Ectodermal cell (in vitro differentiated cells): Measurements from ENCODE around the gene OBSCN.
"Not testable (repeated sequence)": the region's sequence is repeated elsewhere in the genome, so short reads cannot be mapped to it uniquely, and the experiment has no call there.

Experiments
- H3K27ac ChIP-seq: 2 replicates; pipeline ENCODE4 v1.7.0; 2013; ENCODE audit warnings: mild to moderate bottlenecking, low read depth, low read length; ENCODE audit not compliant: insufficient read depth, poor library complexity, severe bottlenecking
- H3K27me3 ChIP-seq: 2 replicates; pipeline ENCODE4 v1.7.0; 2013; ENCODE audit warnings: mild to moderate bottlenecking, low read length; ENCODE audit not compliant: insufficient read depth, control insufficient read depth, poor library complexity, severe bottlenecking
- H3K36me3 ChIP-seq: one replicate; pipeline ENCODE4 v1.7.0; 2013; ENCODE audit warnings: low read length; ENCODE audit not compliant: control insufficient read depth, insufficient read depth
- H3K4me1 ChIP-seq: one replicate; pipeline ENCODE4 v1.7.0; 2013; ENCODE audit warnings: low read length; ENCODE audit not compliant: control insufficient read depth, insufficient read depth
- H3K4me3 ChIP-seq: 2 replicates; pipeline ENCODE4 v1.7.0; 2013; ENCODE audit warnings: low read depth, low read length, control low read depth; ENCODE audit not compliant: insufficient read depth
- H3K9me3 ChIP-seq: 2 replicates; pipeline ENCODE4 v1.7.0; 2013; ENCODE audit warnings: mild to moderate bottlenecking, low read length, moderate library complexity; ENCODE audit not compliant: control insufficient read depth
- WGBS, 2 experiments: methylation state at CpG; one replicate each; pipeline ENCODE4 v1.1.7; 2013; ENCODE audit warnings: missing lambda C conversion rate in 2 of 2; 5-methylcytosine and 5-hydroxymethylcytosine counted together

The OBSCN gene

GRCh38 chr1:228178737-228179684 lies 28.8 kb upstream of the OBSCN start:
- H3K36me3 ChIP-seq: no peaks in the 10 kb centered on the region
- H3K4me3 ChIP-seq: no peak overlapping the region
- 92 to 97% methylated on average over 12 of the region's 12 CpGs for WGBS, 2 experiments
- no peaks in the 10 kb centered on the region for H3K27me3 ChIP-seq
- H3K9me3 ChIP-seq: no peaks in the 10 kb centered on the region
- no peak overlapping the region for H3K27ac ChIP-seq
- no peaks in the 10 kb centered on the region for H3K4me1 ChIP-seq

DNA sequence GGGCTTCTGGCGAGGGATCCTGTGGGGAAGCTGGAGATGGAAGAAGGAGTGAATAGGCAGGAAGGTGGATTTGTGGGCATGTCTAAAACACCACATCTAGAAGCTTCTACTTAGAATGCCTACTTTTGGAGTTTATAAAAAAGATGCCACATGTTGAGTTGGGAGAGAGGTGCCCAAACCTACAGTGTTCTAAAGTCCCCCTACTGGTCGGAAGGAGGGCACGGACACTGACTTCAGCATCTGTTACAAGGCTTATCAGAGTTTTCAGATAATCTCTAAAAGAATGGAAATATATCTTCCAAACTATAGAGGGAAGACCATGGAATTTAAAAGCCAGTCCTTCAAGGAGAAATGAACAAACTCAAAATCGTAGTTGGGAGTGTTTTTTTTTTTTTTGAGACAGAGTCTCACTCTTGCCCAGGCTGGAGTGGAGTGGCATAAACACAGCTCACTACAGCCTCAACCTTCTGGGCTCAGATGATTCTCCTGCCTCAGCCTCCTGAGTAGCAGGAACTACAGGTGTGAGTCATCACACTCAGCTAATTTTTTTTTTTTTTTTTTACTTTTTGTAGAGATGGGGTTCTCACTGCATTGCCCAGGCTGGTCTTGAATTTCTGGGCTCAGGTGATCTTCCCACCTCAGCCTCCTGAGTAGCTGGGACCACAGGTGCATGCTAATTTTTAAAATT lies 27.4 kb upstream of the OBSCN start:
- Histone ChIP-seq H3K4me3 (no peak overlapping the region), H3K4me1 (no peaks in the 10 kb centered on the region), H3K36me3 (no peaks in the 10 kb centered on the region), H3K9me3 (no peaks in the 10 kb centered on the region), H3K27me3 (no peaks in the 10 kb centered on the region), H3K27ac (no peak overlapping the region)
- 92 to 94% methylated on average over 4 of the region's 4 CpGs for WGBS, 2 experiments

DNA sequence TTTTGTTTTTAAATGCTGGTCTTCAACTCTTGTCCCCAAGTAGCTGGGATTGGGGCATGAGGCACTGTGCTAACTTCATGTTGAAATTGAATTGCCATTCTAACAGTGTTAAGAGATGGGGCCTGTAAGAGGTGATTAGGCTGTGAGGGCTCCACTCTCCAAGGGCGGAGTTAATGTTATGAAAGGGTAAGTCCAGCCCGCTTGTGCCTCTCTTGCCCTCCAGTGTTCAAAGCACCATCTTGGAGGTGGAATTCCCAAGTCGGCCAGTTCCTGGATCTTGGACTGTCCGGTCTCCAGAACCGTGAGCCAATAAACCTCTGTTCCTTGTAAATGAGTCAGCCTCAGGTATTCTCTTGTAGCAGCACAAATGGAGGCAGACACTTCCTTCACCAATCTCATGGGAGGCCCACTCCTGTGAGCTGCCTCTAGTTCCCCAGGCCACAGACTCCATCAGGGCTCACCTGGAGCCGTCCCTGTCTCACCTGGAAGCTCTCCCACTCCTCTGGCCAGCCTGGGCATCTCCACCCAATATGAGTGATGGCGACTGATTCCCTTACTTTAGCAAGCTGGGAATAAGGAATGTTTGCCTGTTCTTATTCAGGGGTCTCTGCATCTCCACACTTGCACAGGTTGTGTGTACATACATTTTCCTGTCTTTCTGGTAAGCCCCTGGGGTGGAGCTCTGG lies 26.7 kb upstream of the OBSCN start:
- 92 to 93% methylated on average over 7 of the region's 7 CpGs for WGBS, 2 experiments
- Histone ChIP-seq H3K27me3 (no peaks in the 10 kb centered on the region), H3K4me3 (no peak overlapping the region), H3K9me3 (no peaks in the 10 kb centered on the region), H3K4me1 (no peaks in the 10 kb centered on the region), H3K27ac (no peak overlapping the region), H3K36me3 (no peaks in the 10 kb centered on the region)

- H3K4me3 ChIP-seq: no peak overlapping the region
- H3K27ac ChIP-seq: no peak overlapping the region
- H3K36me3 ChIP-seq: no peaks in the 10 kb centered on the region
- no peaks in the 10 kb centered on the region for H3K9me3 ChIP-seq
- no peaks in the 10 kb centered on the region for H3K27me3 ChIP-seq
- no peaks in the 10 kb centered on the region for H3K4me1 ChIP-seq
- 91 to 94% methylated on average over 9 of the region's 9 CpGs for WGBS, 2 experiments
These were observed 26.2 kb upstream of the OBSCN start for GRCh38 chr1:228181645-228182034.

- H3K9me3 ChIP-seq: no peaks in the 10 kb centered on the region
- 95 to 96% methylated on average over 31 to 32 of the region's 32 CpGs for WGBS, 2 experiments
- H3K27ac ChIP-seq: no peak overlapping the region
- no peaks in the 10 kb centered on the region for H3K4me1 ChIP-seq
- H3K36me3 ChIP-seq: no peaks in the 10 kb centered on the region
- no peak overlapping the region for H3K4me3 ChIP-seq
- H3K27me3 ChIP-seq: no peaks in the 10 kb centered on the region
These were observed 25.4 kb upstream of the OBSCN start for GRCh38 chr1:228182296-228183030.

GRCh38 chr1:228184152-228184551 lies 23.7 kb upstream of the OBSCN start:
- Histone ChIP-seq H3K36me3 (no peaks in the 10 kb centered on the region), H3K4me3 (no peak overlapping the region), H3K4me1 (no peaks in the 10 kb centered on the region), H3K9me3 (no peaks in the 10 kb centered on the region), H3K27me3 (no peaks in the 10 kb centered on the region), H3K27ac (no peak overlapping the region)
- 86 to 89% methylated on average over 7 of the region's 7 CpGs for WGBS, 2 experiments

- H3K27ac ChIP-seq: no peak overlapping the region
- H3K27me3 ChIP-seq: no peaks in the 10 kb centered on the region
- H3K36me3 ChIP-seq: no peaks in the 10 kb centered on the region
- no peak overlapping the region for H3K4me3 ChIP-seq
- 92% methylated on average over 11 of the region's 11 CpGs for WGBS, 2 experiments
- no peaks in the 10 kb centered on the region for H3K4me1 ChIP-seq
- H3K9me3 ChIP-seq: no peaks in the 10 kb centered on the region
These were observed 22.2 kb upstream of the OBSCN start for GRCh38 chr1:228185641-228185965.

- H3K9me3 ChIP-seq, H3K36me3 ChIP-seq, H3K27ac ChIP-seq, H3K4me3 ChIP-seq, H3K27me3 ChIP-seq, H3K4me1 ChIP-seq: not testable (repeated sequence)
- 85 to 93% methylated on average over 2 of the region's 2 CpGs for WGBS, 2 experiments
These were observed 19.6 kb upstream of the OBSCN start for GRCh38 chr1:228188249-228188648.

- 91 to 93% methylated on average over 14 of the region's 14 CpGs for WGBS, 2 experiments
- no peaks in the 10 kb centered on the region for H3K4me1 ChIP-seq
- no peak overlapping the region for H3K27ac ChIP-seq
These were observed 17.7 kb upstream of the OBSCN start for GRCh38 chr1:228190182-228190581.

More at GRCh38 chr1:228190182-228190581, 17.7 kb upstream of the OBSCN start:
- no peaks in the 10 kb centered on the region for H3K27me3 ChIP-seq
- H3K36me3 ChIP-seq: no peaks in the 10 kb centered on the region
- H3K9me3 ChIP-seq: no peaks in the 10 kb centered on the region
- H3K4me3 ChIP-seq: no peak overlapping the region
